NCI-H82 (cell line): Measurements from ENCODE around the gene EOLA1.
"Not testable (repeated sequence)": the region's sequence is repeated elsewhere in the genome, so short reads cannot be mapped to it uniquely, and the experiment has no call there.

Source experiments
- DNase-seq: peaks from one replicate; lab custom pipeline; 2025; lab: John Stamatoyannopoulos, UW

The EOLA1 gene

DNA sequence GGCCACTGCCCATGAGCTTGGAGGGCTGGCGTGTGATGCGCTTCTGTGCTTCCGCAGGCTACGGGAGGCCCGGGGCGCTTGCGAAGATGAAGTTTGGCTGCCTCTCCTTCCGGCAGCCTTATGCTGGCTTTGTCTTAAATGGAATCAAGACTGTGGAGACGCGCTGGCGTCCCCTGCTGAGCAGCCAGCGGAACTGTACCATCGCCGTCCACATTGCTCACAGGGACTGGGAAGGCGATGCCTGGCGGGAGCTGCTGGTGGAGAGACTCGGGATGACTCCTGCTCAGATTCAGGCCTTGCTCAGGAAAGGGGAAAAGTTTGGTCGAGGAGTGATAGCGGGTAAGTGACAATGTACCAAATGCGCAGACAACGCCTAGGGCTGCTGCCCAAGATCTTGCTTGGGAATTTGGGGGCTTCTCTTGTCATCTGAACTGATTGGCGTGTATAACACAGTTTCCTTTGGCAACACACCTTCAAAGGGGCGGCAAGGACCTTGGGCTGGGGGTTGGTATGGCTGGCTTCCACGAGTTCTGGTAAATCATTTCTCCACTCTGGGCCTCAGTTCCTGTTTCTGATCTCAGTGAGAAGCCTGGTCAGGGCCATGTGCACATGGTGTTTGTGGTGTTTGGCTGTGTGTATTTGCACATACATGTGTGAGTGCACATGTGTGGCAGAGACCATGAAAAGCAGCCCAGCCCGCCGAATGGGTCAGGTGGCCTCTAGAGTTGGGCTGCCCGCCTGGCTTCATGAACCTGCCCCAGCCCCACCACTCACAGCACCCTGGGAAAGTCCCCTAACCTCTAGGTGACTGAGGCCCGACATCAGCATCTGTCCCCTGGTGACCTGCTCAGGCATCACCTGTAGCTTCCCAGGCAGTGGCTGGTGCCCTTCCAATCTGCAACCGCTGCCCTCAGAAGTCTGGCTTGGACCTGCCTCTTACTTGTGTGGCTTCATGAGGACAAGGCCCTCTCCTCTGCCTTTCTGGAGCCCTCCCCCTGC lies 5.0 kb downstream of the EOLA1 start:
- DNase-seq = peak; percentile 17

DNA sequence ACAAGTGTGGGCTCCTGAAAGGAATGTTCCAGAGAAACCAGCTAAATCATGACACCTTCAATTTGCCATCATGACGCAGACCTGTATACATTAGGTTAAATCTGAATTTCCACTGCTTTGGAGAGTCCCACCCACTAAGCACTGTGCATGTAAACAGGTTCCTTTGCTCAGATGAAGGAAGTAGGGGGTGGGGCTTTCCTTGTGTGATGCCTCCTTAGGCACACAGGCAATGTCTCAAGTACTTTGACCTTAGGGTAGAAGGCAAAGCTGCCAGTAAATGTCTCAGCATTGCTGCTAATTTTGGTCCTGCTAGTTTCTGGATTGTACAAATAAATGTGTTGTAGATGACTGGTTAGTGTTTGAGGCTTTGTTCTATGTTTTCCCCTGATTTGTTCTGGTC lies 6.2 kb downstream of the EOLA1 start:
- not testable (repeated sequence) for DNase-seq

DNA sequence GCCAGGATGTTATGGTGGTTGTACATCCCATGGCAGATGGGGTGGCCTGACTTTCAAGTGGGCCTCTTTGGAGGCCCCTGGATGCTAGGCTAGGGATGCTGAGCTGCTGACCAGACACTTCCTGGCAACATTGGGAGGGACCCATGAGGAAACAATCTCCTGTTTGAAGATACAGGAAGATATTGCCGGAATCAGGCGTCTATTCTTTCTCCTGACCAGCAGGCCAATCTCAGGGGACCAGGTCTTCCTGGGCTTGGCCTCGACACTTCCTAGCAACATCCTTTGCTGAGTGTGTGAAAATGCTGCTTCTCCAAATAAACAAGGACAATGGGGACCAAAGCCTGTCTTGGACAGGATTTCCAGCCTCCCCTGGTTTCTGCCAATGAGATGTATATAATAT lies 7.0 kb downstream of the EOLA1 start:
- DNase-seq = not testable (repeated sequence)

DNA sequence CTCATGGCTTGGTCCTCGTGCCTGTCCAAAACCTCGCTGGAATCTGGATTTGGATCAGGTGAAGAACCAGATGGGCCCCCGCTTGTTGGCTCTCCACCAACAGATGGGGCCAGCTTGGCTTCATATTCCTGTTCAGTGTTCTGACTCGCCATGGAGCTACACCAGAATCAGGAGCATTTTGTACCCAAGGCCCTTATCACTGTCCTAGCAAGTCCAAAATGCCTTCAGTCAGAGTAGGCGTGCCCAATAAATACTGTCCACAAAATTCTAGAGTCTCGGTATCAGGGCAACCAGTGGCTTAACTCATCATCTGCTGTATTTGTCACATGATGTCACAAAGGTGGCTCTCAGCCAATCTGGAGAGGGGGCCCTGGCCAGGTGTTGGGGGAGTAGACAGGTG lies 8.9 kb downstream of the EOLA1 start, which contains the start of gene HSFX3:
HSFX3 (minus strand) TSS at position 224 of the 400 bp plus-strand sequence; CDS start at position 152, 72 bp downstream.
- not testable (repeated sequence) for DNase-seq

DNA sequence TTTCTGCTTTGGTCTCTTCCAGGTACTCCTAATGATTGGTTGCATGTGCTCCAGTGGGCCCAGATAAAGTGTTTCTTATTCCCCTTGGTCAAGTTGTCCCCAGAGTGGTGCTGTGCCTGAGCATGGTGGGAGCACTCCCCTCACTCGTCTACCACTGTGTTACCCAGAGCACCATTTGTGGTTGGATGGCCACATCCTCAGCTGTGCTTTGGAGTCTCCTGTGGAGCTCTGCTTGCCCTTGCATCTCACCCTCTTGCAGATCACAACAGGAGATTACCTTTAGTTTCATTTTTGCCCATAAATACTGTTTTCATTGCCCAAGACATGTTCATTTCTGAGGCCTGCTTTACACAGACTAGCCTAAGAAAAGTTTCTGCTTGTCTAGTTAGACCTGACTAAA lies 9.6 kb downstream of the EOLA1 start:
- not testable (repeated sequence) for DNase-seq

DNA sequence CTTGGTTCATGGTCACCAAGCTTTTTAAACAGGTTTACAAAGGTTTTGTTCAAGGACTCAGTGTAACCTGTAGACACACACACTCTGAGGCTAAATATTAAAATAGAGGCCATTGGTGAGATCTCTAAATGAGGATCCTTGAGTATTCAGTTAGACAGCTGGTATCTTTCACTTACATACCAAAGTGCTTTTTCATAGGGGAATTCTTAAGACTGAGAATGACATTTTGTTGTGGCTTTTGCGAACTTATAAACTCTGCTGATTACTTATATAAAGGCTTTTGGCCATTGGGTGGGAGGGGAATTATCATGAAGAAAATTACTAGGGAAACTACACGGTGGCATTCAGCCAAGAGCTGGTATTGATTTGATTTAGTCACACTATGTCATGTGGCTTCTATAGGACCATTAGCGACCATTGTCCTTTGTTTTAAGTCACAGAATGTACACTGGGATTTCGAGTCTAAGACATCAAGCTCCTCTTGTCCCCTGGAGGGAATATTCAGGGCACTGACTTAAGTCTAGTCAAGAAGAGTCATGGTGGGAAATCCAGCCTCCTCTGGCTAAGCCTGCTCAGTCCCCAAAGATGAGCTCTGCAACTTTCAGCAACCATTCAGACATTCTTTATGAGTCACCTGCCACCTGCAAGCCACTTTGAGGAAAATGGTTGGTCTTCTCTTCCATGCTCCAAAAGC lies 10.6 kb downstream of the EOLA1 start:
- DNase-seq = not testable (repeated sequence)

DNA sequence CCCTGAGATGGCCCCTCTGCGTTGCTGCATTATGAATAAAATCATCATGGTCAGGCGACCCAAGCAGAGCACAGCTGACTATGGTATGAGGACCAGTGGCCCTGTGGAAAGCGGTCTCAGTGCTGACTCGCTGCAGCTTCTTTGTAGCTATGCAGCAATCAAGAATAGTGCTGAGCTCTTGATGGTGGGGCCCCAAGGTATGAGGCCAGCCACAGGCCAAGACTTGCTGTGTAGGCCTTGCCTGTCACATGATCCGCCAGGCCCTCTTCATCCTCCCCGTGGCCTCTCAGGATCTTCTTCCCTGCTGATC lies 11.1 kb downstream of the EOLA1 start:
- DNase-seq = not testable (repeated sequence)

DNA sequence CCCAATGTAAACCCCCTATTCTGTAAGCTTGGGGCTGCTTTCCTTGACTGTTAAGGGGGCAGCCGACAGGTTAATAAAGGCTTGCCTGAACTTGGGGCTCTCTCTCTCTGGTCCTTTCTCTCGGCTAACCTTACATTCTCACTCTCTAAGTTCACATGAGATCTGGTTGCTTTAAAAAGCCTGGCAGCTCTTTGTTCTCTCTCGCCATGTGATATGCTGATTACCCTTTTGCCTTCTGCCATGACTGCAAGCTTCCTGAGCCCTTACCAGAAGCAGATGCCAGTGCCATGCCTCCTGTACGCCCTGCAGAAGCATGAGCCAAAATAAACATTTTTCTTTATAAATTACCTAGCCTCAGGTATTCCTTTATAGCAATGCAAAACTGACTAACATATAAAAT lies 14.4 kb downstream of the EOLA1 start:
- DNase-seq = not testable (repeated sequence)

DNA sequence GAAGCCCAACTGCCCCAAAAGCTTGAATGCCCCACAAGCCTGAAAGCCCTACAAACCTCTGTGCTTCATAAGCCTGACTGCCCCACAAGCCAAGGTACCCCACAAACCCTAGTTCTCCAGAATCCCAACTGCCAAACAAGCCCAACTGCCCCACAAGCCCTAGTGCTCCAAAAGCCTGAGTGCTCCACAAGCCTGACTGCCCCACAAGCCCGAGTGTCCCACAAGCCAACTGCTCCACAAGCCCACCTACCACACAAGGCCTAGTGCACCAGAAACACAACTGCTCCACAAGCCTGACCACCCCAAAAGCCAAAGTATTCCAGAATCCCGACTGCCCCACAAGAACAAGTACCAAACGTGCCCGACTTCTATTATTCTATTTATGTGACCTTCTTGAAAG lies 22.5 kb downstream of the EOLA1 start:
- no peak for DNase-seq

DNA sequence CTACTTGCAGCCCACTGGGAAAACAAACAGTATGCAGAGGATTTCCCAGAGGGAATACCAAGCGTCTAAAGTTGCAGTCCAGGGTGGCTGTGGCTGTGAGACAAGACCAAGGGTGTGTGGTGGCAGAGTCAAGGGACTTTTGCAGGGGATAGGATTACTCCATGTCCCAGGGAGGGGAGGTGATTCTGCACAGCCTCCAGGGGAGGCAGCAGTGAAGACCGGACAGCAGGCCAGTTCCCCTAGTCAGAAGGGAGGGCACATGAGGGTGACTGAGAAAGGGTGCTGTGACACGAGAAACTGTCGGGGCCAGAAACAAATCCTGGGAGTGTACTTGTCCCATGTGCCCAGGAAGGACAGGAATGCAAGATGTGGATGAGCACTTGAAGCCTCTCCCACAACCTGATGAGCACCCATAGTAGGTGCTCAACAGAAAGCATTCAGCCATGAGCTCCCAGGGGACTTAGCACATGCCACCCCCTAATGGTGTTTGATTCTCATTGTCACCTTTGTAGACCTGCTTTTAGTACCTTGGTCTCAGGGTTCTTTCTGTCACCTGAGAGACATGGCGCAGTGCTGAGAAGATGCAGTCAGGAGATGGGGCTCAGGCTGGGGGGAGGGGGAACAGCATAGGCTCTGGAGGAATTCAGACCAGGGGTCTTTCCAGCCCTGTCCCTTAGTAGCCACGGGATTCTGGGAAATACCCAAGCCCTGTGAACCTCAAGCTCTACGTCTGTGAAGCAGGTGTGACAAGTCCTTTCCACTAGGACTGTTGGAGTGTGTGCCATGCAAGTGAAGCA lies 27.0 kb downstream of the EOLA1 start:
- DNase-seq = no peak

DNA sequence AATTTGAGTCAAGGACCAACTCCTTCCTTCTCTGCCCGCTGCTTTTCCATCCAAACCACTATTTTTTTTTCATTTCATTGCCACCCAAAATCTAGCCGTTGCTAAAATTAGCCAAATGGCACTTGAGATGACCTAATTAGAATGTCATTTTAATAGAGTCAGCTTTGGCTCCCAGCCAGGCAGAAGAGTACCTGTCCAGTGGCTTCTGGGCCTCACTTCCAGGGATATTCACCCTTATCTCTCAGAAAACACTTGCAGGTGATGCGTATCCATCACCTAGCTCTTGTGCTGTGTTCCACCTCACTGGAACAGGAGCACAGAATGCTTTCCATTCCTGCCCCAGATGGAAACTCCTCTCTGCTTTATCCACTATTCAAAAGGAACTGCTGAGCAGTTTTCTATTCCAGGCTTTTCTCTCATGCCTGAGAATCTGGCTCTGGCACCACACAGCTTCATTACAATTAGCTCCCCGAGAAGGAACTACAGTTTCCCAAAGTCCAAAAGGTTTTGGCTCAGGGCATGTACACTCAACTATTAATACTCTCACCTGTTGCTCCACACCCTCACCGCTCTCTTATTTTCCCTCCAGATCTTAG lies 28.0 kb downstream of the EOLA1 start:
- DNase-seq = no peak

DNA sequence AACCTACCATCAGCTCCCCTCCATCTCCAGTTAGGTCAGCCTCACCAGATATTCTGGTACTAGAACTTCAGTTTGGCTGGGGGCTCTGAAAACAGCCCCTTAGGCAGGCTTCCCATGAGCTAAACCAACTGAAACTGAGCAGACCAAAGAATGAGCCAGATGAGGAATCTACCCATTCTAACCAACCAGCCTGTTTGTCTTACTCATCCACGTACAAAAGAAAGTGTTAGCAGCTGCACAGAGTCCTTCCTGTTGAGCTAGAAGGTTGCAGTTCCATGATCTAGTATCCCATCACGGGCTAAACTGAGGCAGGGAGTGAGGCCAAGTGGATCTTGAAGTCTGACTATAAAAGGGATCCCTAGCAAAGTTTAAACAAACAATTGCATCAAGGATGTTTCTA lies 29.0 kb downstream of the EOLA1 start:
- DNase-seq = no peak

DNA sequence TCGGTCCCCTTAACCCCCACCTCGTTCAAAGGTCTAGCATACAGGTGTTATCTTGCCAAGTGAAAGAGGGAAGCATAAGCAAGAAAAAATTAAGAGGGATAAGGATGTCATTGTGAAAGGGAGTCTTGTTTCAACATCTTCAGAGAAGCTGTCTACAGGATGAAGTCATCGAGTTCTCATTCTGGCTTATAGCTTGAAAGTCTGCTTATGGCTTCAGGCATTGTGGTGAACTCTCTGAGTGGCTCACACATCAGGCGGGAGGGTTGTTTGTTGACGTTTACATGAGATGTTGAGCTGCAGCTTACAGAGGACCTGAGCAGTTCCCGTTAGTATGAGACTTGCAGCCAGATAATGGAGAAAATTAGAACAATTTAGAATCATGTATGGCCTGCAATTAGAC lies 29.9 kb downstream of the EOLA1 start:
- DNase-seq = no peak

DNA sequence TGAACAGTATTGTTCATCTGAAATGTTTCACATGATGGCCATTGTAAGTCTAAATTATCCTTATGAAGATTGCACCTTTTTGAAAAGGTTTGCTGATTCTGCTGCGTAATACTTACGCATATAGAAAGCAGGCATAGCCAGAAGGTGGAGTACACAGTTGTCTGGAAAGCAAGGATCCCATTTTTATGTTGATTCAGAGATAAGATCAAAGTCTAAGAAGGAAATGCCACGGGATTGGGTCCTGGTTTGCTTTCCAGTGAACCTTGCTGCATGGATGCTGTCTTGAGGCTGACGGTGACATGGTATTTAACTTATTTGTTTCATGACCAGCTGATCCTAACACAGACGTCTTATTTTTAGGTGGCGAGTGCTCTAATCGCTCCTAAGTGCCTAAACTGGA lies 31.0 kb downstream of the EOLA1 start:
- DNase-seq = no peak

DNA sequence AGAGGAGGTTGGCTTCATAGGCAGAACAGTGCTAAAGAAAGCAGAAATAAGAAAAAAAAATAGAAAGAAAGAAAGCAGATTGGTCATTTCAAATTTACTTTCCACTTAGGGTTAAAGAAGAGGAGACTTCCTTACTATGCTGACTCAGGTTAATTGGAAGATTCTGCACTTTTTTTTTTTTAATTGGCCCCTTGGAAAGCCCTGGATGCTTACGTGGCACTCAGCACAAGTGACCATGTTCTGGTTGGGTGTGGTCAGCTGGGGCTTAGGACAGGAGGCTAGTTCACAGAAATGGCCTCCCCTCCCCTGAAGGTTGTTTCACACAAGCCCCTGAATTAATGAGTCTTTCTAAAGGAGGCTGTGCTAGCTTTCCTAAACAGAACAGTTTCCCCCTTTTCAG lies 31.9 kb downstream of the EOLA1 start:
- no peak for DNase-seq

DNA sequence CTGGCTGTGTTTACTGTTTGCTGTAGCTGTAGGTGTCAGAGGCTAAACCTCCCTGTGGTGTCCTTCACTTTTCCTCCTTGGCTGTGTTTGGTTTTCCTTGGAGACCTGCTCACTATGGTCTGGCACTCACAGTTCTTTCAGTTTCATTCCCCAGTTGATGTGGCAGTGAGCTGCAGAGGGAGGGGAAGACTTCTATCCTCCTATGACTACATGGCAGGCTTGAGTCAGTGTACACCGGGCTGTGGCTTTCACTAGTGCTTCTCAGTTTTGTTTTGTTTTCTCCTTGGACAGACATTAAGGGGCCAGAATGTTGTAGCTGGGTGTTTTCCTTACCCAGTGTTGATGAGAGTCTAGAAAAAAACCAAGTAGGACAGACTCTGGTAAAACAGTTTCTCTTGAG lies 32.6 kb downstream of the EOLA1 start:
- not testable (repeated sequence) for DNase-seq

DNA sequence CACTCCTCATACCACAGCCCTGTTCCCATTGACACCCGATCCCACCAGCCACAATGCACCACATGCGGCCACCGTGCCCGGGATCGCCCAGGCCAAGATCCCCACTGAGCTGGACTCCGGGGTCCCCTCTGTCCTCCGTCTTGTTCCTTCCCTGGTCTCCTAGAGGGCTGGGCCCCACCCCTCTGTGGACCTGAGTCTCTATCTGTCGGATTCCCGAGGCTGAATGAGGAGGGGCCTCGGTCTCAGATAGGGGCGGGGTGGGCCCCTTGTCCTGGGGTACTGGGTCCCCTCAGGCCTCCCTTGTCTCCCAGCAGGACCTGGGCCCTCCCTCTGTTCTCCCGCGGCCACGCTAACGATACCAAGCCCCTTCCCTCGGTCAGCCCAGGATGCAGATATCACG lies 44.8 kb downstream of the EOLA1 start:
- not testable (repeated sequence) for DNase-seq

DNA sequence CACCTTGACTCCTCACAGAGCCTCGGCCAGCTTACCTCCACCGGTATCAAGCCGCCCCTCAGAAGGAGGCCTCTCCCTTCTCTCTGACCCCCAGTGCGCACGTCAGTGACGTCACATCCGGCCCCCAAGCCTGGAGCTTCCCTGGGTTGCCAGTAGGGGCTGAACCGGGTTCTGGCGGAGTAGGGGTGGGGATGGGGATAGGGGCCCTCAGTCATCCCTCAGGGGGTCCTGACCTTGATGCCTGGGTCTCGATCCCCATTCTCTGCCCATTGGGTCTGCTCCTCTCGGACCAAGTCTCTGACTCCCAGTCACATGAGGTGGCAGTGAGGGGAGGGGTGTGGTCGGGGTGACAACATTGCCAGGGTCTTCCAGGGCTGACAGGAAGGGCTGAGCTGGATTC lies 46.5 kb downstream of the EOLA1 start, which contains the start of gene MAGEA9B:
MAGEA9B (minus strand) TSS at position 101 of the 400 bp plus-strand sequence. CDS start 4,280 bp downstream, outside the sequence.
- DNase-seq = not testable (repeated sequence)

DNA sequence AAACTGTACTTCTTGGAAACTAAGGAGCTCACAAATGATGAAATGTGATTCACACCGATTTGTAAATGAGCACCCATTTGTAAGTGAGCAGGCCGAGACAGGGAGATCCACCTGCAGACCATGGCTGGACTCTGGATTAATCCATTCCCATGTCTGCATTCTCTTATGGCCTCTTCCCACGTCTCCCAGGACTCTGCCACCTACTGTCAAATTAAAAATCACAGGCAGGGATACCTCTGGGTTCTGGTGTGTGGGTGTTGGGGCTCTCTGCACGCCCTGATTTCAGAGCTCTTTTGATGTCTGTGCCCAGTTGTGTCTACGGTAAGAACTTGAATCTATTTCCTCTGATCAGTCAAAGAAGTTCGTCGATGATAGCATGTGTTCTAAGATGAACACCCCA lies 50.2 kb downstream of the EOLA1 start:
- DNase-seq = not testable (repeated sequence)

DNA sequence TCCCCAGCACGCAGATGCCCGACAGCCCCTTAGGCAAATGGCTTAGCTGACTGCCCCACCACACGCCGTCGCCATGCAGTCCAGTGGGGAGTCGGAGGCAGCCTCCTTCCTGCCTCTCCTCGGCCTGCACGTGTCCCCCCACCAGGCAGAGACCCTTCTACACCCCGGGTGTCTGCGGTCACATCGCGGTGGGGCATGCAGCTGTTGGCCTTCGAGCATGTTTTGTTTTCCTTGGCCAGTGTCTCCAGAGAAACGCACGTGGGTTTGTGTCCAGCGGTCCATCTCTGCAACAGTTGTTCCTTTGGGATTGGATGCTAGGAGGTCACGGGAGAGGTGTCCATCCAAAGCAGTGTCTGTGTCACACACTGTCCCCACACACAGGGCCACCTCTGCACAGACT lies 54.4 kb downstream of the EOLA1 start, which contains the start of gene HSFX2:
HSFX2 (minus strand) TSS at position 101 of the 400 bp plus-strand sequence. CDS start 614 bp downstream, outside the sequence.
- not testable (repeated sequence) for DNase-seq

DNA sequence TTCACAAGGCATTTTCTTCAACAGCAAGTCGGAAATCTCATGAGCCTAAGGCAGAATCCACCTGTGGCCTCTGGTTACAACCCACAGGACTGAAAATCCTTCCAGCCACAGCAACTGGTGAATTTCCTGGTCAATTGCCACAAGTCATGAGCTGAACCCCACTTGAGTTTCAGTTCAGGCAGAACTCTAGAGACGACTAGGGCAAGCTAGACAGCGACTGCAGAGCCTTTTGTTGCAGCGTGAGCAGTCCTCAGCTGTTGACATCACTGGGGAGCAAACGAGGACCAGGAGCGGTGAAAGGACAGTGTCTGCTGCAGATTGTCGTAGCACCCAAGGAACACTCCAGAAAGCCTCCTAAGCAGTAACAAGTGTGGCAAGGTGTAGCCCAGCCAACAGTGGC lies 55.1 kb downstream of the EOLA1 start:
- not testable (repeated sequence) for DNase-seq
